H9 (cell line): ENCODE results near the gene BCL11B. TPM values are rescaled to one million over a fixed set of nuclear protein-coding genes. Genes with fewer than 3 reads are reported as not detected.

Experiments used
- DNase-seq: peaks from one replicate; pipeline ENCODE4 v3.0.0-alpha.2; 2017
- H2AFZ ChIP-seq: one replicate; pipeline ENCODE4 v1.6.1; 2013; ENCODE audit warnings: mild to moderate bottlenecking, low read length, control low read depth, moderate library complexity
- H2AK5ac ChIP-seq: 2 replicates; pipeline ENCODE4 v1.6.1; 2013; ENCODE audit warnings: low read length, control low read depth, mixed read lengths; ENCODE audit not compliant: insufficient read length
- H2BK120ac ChIP-seq: one replicate; pipeline ENCODE4 v1.6.1; 2013; ENCODE audit warnings: low read depth, mild to moderate bottlenecking, low read length, control low read depth, inconsistent platforms; ENCODE audit not compliant: poor library complexity, severe bottlenecking
- H2BK12ac ChIP-seq: 2 replicates; pipeline ENCODE4 v1.6.1; 2013; ENCODE audit warnings: low read length, control low read depth, mixed read lengths, low read depth; ENCODE audit not compliant: insufficient read length
- H2BK15ac ChIP-seq: 2 replicates; pipeline ENCODE4 v1.6.1; 2013; ENCODE audit warnings: low read depth, low read length, control low read depth
- H2BK20ac ChIP-seq: one replicate; pipeline ENCODE4 v1.6.1; 2013; ENCODE audit warnings: low read depth, mild to moderate bottlenecking, low read length, control low read depth, inconsistent platforms; ENCODE audit not compliant: poor library complexity, severe bottlenecking
- H2BK5ac ChIP-seq: 2 replicates; pipeline ENCODE4 v1.6.1; 2013; ENCODE audit warnings: low read length, control low read depth, mixed read lengths; ENCODE audit not compliant: insufficient read length
- H3K14ac ChIP-seq: 2 replicates; pipeline ENCODE4 v1.6.1; 2013; ENCODE audit warnings: low read length, control low read depth; ENCODE audit not compliant: insufficient read depth
- H3K18ac ChIP-seq: 2 replicates; pipeline ENCODE4 v1.6.1; 2013; ENCODE audit warnings: low read depth, mild to moderate bottlenecking, mixed read lengths, low read length, control low read depth; ENCODE audit not compliant: insufficient read length
- H3K23ac ChIP-seq: 2 replicates; pipeline ENCODE4 v1.6.1; 2013; ENCODE audit warnings: low read length, control low read depth, mixed read lengths, low read depth; ENCODE audit not compliant: insufficient read length
- H3K23me2 ChIP-seq: 2 replicates; pipeline ENCODE4 v1.6.1; 2013; ENCODE audit warnings: low read depth, mild to moderate bottlenecking, mixed read lengths, low read length, control low read depth; ENCODE audit not compliant: insufficient read length, poor library complexity, severe bottlenecking
- H3K27ac ChIP-seq: 2 replicates; pipeline ENCODE4 v1.5.1; 2013; ENCODE audit warnings: low read length, control low read depth, mixed read lengths, low read depth; ENCODE audit not compliant: insufficient read length
- H3K27me3 ChIP-seq: 2 replicates; pipeline ENCODE4 v1.6.1; 2013; ENCODE audit warnings: low read length, control low read depth, inconsistent platforms; ENCODE audit not compliant: insufficient read depth
- H3K4ac ChIP-seq: 2 replicates; pipeline ENCODE4 v1.6.1; 2013; ENCODE audit warnings: low read depth, mild to moderate bottlenecking, control low read depth, inconsistent platforms, low read length, moderate library complexity
- H3K4me1 ChIP-seq: 2 replicates; pipeline ENCODE4 v1.6.1; 2013; ENCODE audit warnings: low read length, control low read depth, inconsistent platforms; ENCODE audit not compliant: insufficient read depth
- H3K4me2 ChIP-seq: 2 replicates; pipeline ENCODE4 v1.6.1; 2013; ENCODE audit warnings: low read length, control low read depth, mixed read lengths; ENCODE audit not compliant: insufficient read length, insufficient read depth
- H3K56ac ChIP-seq: 2 replicates; pipeline ENCODE4 v1.6.1; 2013; ENCODE audit warnings: low read depth, mild to moderate bottlenecking, mixed read lengths, low read length, control low read depth; ENCODE audit not compliant: insufficient read length
- H3K79me1 ChIP-seq: 2 replicates; pipeline ENCODE4 v1.6.1; 2013; ENCODE audit warnings: low read depth, mild to moderate bottlenecking, moderate library complexity, low read length, control low read depth, inconsistent platforms; ENCODE audit not compliant: insufficient read depth, poor library complexity, severe bottlenecking
- H3K79me2 ChIP-seq: 2 replicates; pipeline ENCODE4 v1.6.1; 2013; ENCODE audit warnings: low read length, control low read depth, inconsistent platforms; ENCODE audit not compliant: insufficient read depth
- H3K9ac ChIP-seq: 2 replicates; pipeline ENCODE4 v1.6.1; 2013; ENCODE audit warnings: low read length, control low read depth, mixed read lengths; ENCODE audit not compliant: insufficient read length; ENCODE audit errors: extremely low read depth
- H3K9me3 ChIP-seq: one replicate; pipeline ENCODE4 v1.6.1; 2013; ENCODE audit warnings: low read depth, low read length, inconsistent platforms; ENCODE audit not compliant: control insufficient read depth
- H3T11ph ChIP-seq: one replicate; pipeline ENCODE4 v1.6.1; 2013; ENCODE audit warnings: mild to moderate bottlenecking, low read length, control low read depth, inconsistent platforms
- H4K20me1 ChIP-seq: one replicate; pipeline ENCODE4 v1.6.1; 2013; ENCODE audit not compliant: control insufficient read depth, insufficient read length, insufficient read depth
- H4K5ac ChIP-seq: 2 replicates; pipeline ENCODE4 v1.6.1; 2013; ENCODE audit warnings: low read depth, mild to moderate bottlenecking, mixed read lengths, low read length, control low read depth; ENCODE audit not compliant: insufficient read length
- H4K8ac ChIP-seq: replicated peaks from 2 replicates; pipeline ENCODE4 v1.6.1; 2013; ENCODE audit warnings: low read length, control low read depth, mixed read lengths, low read depth; ENCODE audit not compliant: insufficient read length
- H4K91ac ChIP-seq: 2 replicates; pipeline ENCODE4 v1.6.1; 2013; ENCODE audit warnings: low read depth, mild to moderate bottlenecking, moderate library complexity, mixed read lengths, low read length, control low read depth; ENCODE audit not compliant: insufficient read length
- H3K27ac Mint-ChIP-seq, 3 experiments: 2 replicates in 2 of 3; 3 replicates in 1 of 3; pipeline ENCODE4 v1.8.0; 2020 to 2021; ENCODE audit warnings: mixed read lengths in 3 of 3, mild to moderate bottlenecking in 1 of 3, moderate library complexity in 1 of 3
- H3K27me3 Mint-ChIP-seq: 2 replicates; pipeline ENCODE4 v1.8.0; 2021; ENCODE audit warnings: low read depth, mild to moderate bottlenecking, moderate library complexity, mixed read lengths
- H3K36me3 Mint-ChIP-seq, 3 experiments: 2 replicates in 2 of 3; 3 replicates in 1 of 3; pipeline ENCODE4 v1.8.0; 2020 to 2021; ENCODE audit warnings: low read depth in 3 of 3, mixed read lengths in 3 of 3; ENCODE audit not compliant: insufficient read depth in 1 of 3
- H3K4me1 Mint-ChIP-seq, 2 experiments: 2 replicates each; pipeline ENCODE4 v1.8.0; 2020; ENCODE audit warnings: mixed read lengths in 2 of 2
- H3K4me3 Mint-ChIP-seq, 2 experiments: 2 replicates in 1 of 2; 3 replicates in 1 of 2; pipeline ENCODE4 v1.8.0; 2020 to 2021; ENCODE audit warnings: mild to moderate bottlenecking in 2 of 2, mixed read lengths in 2 of 2, moderate library complexity in 1 of 2
- H3K9me3 Mint-ChIP-seq, 2 experiments: 2 replicates in 1 of 2; 3 replicates in 1 of 2; pipeline ENCODE4 v1.8.0; 2020; ENCODE audit warnings: mild to moderate bottlenecking in 2 of 2, mixed read lengths in 2 of 2, moderate library complexity in 1 of 2
- WGBS: extraction: QIAGEN DNeasy Blood & Tissue Kit; methylation state at CpG from one replicate; pipeline ENCODE4 v1.1.7; 2013; ENCODE audit warnings: missing lambda C conversion rate, low lambda C conversion rate, mixed read lengths; ENCODE audit not compliant: insufficient read length; ENCODE audit errors: extremely low coverage; 5-methylcytosine and 5-hydroxymethylcytosine counted together
- total RNA-seq: library from RNA; stranded (reverse); gene quantifications from 2 replicates; pipeline ENCODE4 v1.2.1, GENCODE V29; 2021
- TF ChIP-seq, protein P1 (sequence below): fragments of 200-600 bp; sonication (generic); conservative IDR thresholded peaks from 3 replicates; pipeline ENCODE4 v1.8.0; 2021; ENCODE audit warnings: antibody characterized with exemption, mild to moderate bottlenecking

Gene BCL11B
- total RNA-seq, 1 experiment from 2014 or later, result 4.9 TPM

DNA sequence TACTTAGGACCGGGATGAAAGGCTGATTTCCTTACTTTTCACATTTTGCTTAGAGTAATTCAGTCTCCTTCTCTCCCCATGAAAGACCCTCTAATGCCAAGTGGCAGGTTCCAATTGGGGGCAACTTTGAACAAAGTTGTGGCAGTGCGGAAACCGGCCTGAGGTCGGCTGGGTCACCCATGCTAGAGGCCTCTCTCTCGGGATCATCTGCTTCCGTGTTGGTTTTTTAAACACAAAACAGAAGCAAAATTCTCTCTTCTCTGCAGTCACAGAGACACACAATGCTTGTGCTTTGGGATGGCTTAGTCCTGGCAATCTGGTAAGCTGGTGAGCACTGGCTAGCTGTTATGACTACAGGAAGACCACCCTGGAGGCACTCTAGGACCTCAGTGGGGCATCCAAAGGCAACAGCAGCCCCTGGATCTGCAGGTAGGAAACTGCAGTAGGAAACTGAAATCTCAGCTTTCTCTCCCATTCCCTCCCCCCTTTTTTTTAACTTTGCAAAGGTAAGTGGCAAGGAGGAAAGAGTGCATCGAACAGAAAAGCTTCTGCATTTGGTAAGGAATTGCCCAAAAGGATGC is 102.1 kb downstream of the BCL11B start:
- Histone ChIP-seq H2BK20ac (no peak overlapping the region), H3K27ac (no peak overlapping the region), H2AFZ (no peak overlapping the region), H3K9ac (no peak overlapping the region), H3K4me1 (no peaks in the 10 kb centered on the region), H3K79me2 (no peaks in the 10 kb centered on the region), H2AK5ac (no peak overlapping the region), H3K56ac (no peak overlapping the region), H2BK120ac (no peak overlapping the region), H3K4ac (no peak overlapping the region), H2BK15ac (no peak overlapping the region), H2BK5ac (no peak overlapping the region), H3K27me3 (no peaks in the 10 kb centered on the region), H2BK12ac (no peak overlapping the region), H3K79me1 (no peaks in the 10 kb centered on the region), H3K18ac (no peak overlapping the region), H3T11ph (no peak overlapping the region), H3K4me2 (no peak overlapping the region), H4K20me1 (no peaks in the 10 kb centered on the region), H3K14ac (no peak overlapping the region), H4K8ac (no peak overlapping the region), H3K23ac (no peak overlapping the region), H4K5ac (no peak overlapping the region), H4K91ac (no peak overlapping the region), H3K9me3 (no peaks in the 10 kb centered on the region), H3K23me2 (no peaks in the 10 kb centered on the region)
- no peak overlapping the region for H3K4me3 Mint-ChIP-seq
- H3K4me1 Mint-ChIP-seq, result peaks cover 12 to 23% of the 10 kb centered on the region in 2 experiments
- no peaks in the 10 kb centered on the region for H3K9me3 Mint-ChIP-seq
- peaks cover 0 to 7% (median 4%) of the 10 kb centered on the region in 3 experiments; a peak in 3 of 7 replicates for H3K36me3 Mint-ChIP-seq
- peak; percentile 39 for DNase-seq
- no peaks in the 10 kb centered on the region for H3K27me3 Mint-ChIP-seq
- TF ChIP-seq, protein P1, sequence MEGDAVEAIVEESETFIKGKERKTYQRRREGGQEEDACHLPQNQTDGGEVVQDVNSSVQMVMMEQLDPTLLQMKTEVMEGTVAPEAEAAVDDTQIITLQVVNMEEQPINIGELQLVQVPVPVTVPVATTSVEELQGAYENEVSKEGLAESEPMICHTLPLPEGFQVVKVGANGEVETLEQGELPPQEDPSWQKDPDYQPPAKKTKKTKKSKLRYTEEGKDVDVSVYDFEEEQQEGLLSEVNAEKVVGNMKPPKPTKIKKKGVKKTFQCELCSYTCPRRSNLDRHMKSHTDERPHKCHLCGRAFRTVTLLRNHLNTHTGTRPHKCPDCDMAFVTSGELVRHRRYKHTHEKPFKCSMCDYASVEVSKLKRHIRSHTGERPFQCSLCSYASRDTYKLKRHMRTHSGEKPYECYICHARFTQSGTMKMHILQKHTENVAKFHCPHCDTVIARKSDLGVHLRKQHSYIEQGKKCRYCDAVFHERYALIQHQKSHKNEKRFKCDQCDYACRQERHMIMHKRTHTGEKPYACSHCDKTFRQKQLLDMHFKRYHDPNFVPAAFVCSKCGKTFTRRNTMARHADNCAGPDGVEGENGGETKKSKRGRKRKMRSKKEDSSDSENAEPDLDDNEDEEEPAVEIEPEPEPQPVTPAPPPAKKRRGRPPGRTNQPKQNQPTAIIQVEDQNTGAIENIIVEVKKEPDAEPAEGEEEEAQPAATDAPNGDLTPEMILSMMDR, result no peak; the same call in 2 of the 3 replicates
- no CpG with 5 or more reads among the region's 7 CpGs for WGBS
- H3K27ac Mint-ChIP-seq, result peak overlapping the region in 1 of 3 experiments; percentile 71; a peak in 1 of 7 replicates
